Frontal cortex (tissue), 4 donors: ENCODE results near the gene WDR33. TPM values are rescaled to one million over a fixed set of nuclear protein-coding genes. Genes with fewer than 3 reads are reported as not detected.
"Not testable (repeated sequence)": the region's sequence is repeated elsewhere in the genome, so short reads cannot be mapped to it uniquely, and the experiment has no call there.

Experiments used
- DNase-seq, 2 donors: peaks; one replicate each; pipeline ENCODE4 v3.0.0; 2012; ENCODE audit warnings: low spot score in 2 of 2
- FAIRE-seq: peaks from 2 replicates; lab custom pipeline; 2012; peaks lifted over from hg19 to GRCh38; lab: Jason Lieb, UNC
- total RNA-seq: library from RNA; depleted of rRNA; stranded (reverse); fragments of >200 nt; gene quantifications from one replicate; pipeline ENCODE4 v1.2.3, GENCODE V29; 2014
- donor health status: control.
- donor health status: control.
- donor health status: control.

Gene WDR33
- total RNA-seq, 1 donor from 2014 or later = 74.6 TPM

- FAIRE-seq = not testable (repeated sequence)
Measured at GRCh38 chr2:127770534-127770933, 40.4 kb downstream of the WDR33 start.

DNA sequence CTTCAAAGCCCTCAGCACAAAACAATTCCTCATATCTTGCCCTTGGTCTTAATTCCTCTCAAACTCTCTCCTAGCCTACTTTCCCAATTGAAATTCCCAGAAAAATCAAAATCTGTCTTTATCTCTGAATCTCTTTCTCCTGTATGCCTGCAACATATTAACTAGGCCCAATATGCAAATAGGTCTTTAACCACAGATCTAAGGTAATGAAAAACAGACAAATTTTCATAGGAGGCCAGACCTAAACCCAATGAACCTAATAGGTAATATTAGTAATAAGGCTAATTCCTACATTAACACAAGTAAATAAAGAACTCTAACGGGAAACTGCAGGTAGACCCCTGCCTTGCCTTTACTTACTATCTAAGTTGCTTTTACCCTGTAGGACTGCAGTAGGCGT, 41.4 kb downstream of the WDR33 start:
- no peak for FAIRE-seq
- DNase-seq = no peak

More at GRCh38 chr2:127770534-127770933, 40.4 kb downstream of the WDR33 start:
- DNase-seq = not testable (repeated sequence)

- FAIRE-seq = no peak
- DNase-seq = no peak
Measured at GRCh38 chr2:127768775-127769479, 42.0 kb downstream of the WDR33 start.

DNA sequence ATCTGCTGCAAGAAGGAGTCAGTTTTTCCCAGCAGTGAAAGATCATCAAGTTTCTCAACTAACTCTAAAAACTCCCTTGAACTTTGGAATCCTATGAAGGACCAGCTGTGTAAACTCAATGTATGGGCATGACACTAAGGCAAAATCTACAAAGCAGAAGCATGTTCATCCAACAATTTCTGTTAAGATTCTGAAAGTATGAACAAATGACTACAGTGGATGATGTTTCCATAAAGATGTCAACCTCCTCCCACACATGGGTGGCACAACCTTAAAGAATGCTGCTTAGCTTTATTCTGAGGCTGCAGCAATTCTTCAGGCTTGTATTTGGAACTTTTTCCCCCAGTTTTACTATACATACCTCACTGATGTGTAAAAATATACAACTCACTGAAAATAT, 47.2 kb downstream of the WDR33 start:
- FAIRE-seq (no peak), DNase-seq (no peak)

DNA sequence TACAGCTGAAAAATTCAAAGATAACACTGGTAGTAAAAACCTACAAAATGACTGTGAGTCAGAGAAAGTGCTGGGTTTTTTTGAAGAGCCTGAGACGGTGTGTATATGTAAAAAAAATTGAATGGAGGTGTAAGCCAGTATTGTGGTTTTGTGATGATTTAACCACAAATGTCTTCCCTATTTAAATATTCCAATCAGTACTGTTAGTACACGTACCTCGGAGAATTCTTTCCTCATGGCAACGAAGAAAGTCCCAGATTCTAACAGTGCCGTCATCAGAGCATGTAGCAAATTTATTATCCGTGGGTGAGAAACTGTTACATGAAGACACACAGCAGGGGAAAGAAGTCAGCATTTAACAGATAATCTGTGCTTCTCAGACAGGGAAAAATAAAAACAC, 48.1 kb downstream of the WDR33 start:
- DNase-seq (no peak), FAIRE-seq (no peak)

- FAIRE-seq = no peak
- no peak for DNase-seq
Measured at GRCh38 chr2:127762441-127762840, 48.5 kb downstream of the WDR33 start.

DNA sequence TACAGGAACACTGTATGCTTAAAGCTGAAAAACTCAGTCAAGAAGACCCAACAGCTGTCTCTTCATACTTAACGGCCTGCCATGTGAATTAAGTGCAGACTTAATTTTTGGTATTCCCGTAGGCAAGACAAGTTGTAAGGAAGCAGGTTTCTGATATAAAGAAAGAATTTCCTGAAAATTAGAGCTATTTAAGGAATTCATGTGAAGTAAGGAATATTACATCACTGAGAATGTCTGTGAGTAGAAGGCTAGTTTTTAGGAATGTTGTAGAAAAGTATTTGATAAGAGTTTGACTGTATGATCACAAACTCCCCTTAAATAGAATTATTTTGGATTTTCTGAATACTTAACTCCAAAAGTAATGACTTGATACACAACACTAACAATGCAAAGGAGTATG, 51.0 kb downstream of the WDR33 start:
- DNase-seq (no peak), FAIRE-seq (no peak)

- FAIRE-seq (no peak), DNase-seq (no peak)
Measured at GRCh38 chr2:127754186-127754585, 56.8 kb downstream of the WDR33 start.

DNA sequence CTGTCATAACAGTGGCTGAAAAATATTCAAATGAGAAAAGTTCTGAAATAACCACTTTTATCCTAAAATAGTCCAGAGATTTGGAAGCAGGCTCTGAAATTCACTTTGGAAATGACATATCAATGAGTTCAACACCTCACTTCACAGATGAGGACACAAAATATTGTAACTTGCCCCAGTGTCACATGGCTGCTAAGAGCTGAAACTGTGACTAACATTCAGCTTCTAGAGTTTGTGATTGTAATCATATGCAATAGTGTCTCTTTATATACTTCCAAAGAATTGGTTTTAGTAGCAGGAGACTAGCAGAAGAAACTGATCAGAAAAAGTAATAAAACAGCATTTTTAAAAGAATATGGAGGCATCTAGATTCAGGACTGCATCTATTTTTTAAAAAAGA, 57.6 kb downstream of the WDR33 start:
- no peak for DNase-seq
- no peak for FAIRE-seq

DNA sequence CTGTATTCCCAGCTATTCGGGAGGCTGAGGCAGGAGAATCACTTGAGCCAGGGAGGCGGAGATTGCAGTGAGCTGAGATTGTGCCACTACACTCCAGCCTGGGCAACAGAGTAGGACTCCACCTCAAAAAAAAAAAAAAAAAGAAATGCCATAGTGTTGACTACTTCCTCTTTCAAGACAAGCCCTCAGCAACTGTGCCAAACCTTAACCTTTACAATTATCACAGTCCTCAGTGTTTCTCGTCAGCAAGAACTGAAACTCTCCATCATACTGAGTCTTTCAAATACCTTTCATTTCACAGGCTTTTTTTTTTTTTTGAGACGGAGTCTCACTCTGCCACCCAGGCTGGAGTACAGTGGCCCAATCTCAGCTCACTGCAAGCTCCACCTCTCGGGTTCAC, 61.4 kb downstream of the WDR33 start:
- DNase-seq = not testable (repeated sequence)

DNA sequence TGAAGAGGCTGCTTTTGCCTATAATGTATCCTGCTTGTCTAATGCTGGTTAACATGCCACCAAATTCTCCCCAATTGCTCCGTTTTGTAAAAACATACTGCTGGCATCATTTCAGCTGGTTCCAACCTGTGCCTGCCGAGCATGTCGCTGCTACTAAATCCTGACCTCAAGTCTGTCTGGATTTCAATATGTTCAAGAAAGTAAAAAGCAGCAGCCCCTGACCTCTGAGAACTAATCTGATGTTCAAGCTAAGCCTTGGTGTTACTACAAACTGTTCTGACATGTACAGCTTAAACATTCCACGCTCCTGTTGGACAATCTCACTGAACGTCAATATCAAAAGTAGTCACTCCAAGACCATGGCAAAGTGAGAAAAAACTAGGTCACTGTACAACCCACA, 63.4 kb downstream of the WDR33 start:
- FAIRE-seq (no peak), DNase-seq (no peak)

More for the DNA sequence above, 61.4 kb downstream of the WDR33 start:
- not testable (repeated sequence) for FAIRE-seq

GRCh38 chr2:127743477-127744026, 67.4 kb downstream of the WDR33 start:
- no peak for FAIRE-seq

DNA sequence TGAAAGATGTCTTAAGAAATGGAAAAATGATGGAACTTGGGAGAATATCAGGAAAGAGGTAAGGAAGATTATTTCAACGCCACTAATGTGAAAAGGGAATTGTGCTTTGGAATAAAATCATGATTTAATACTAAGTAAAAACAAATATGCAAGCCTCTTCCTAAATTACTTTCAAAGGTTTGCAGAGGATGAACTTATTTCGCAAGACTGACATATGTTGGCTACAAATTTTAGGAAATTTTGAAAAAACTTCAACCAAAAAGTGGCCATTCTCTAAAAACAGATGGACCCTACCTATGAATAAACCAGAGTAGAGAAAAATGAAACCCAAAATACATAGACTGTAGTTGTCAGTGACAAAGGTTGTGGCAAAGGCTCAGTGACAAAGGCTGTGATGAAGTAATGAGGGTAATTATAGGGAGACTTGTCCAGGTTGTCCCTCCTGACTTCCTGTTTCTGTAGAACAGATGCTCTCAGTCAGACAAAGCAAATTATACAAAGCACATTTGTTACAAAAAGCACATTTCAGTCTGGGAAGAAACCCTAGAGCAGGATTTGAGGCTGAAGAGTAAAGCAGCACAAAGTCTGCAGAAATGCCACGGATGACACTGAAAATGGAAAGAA, 70.2 kb downstream of the WDR33 start:
- DNase-seq = no peak
- no peak for FAIRE-seq

More at GRCh38 chr2:127743477-127744026, 67.4 kb downstream of the WDR33 start:
- DNase-seq = no peak

DNA sequence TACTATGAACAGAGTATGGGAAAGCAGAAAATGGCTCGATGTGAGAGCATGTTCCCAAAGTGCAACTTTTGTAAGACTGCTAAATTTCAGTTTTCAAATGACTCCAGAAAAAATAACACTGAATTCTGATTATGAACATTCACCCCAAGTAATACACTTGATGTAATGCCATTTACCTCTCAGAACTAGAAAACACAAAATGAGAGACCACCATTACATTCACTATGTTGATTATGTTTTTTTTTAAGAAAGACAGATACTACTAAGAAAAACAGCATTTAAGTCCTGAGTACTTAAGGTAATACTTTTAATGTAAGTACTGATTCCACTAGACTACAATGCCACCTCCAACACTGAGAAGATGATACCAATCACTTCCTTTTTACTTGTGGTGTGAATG, 71.2 kb downstream of the WDR33 start:
- DNase-seq (no peak), FAIRE-seq (no peak)

DNA sequence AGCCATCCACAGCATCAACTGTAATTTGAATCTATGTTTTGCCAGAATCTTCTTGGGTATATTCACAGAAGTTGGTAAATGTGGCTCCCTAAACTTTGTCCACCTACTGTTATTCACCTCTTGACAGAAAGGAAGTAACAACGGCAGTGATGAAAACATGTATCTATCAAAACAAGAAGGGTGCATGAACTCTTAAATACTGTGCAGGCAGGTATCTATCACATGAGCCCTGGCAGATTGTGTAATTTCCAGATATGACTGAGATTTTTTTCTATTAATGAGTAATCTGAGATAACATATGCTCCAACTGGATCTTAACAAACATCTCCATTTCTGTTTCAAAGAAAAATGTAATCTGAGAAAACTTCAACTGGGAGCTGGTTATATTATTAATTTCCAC, 73.1 kb downstream of the WDR33 start:
- FAIRE-seq (no peak), DNase-seq (no peak)

DNA sequence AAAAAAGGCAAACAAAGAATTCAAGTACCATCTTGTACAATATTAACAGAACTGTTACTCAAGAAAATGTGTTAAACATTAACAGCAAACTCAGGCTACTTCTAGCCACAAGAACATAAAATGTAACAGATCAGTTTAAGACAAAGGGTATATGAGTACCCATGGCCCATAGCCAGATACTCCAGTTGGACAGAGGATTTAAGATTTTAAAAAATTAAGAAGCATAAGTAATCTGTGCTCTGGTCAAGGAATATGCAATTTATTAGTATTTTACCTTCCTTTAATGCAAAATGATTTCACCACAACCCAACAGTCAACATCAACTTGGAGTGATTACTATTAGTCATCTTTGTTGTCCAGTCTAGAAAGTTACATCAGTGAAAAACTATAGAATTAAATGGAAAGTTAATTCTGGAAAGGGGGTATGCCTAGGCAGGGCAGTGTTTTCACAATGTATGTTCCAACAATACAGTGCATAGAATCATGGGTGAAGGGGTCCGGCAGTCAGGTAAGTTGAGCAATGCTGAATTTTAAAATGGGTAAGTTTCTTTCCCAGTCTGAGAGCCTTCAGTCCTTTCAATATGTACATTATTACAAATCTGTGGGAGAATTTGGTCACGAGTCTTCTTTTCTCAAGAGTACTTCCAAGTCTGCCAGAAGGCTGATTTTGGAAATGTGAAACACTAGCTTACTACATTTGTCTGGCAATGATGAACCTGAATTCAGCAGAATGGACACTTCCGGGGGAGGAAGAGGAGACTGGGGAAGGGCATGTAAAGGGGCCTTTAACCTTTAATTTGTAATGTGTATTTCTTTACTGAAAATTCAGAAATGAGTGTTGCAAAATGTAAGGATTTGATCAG, 75.2 kb downstream of the WDR33 start:
- FAIRE-seq (no peak), DNase-seq (no peak)

- FAIRE-seq (no peak), DNase-seq (no peak)
Measured at GRCh38 chr2:127735044-127735443, 75.9 kb downstream of the WDR33 start.

GRCh38 chr2:127733816-127734537, 77.0 kb downstream of the WDR33 start:
- DNase-seq = no peak
- no peak for FAIRE-seq

DNA sequence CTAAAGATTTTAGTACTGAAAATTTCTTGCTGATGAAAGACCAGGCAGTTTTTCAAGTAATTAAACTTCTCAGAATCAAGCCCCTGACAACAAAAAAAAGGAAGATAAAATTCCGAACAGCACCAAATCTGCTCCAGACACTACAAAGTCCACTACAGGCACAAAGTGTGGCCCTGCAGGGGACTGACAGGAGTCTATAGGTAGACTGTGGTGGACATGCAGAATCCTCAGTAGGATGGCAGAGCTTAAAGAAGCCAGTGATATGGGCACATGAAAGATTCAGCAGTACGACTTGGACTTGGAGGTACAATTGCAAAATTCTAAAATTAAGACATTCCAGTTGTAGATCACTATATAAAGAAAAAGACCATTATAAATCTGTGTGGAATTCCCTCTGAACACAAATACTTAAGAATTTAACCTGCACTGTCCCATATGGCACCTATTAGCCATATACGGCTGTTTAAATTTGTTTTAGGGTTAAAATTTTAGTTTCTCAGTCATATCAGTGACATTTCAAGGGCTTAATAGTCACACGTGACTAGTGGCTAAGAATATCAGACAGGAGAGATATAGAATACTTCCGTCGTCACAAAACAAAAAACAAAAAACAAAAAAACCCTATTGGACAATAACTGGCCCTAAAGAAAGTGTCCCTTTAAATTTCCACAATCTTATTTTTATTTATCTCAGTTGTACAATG, 77.7 kb downstream of the WDR33 start:
- DNase-seq = no peak

More for the DNA sequence above, 77.7 kb downstream of the WDR33 start:
- FAIRE-seq = no peak
